Natural killer cell (primary cell): ENCODE results near the gene RPRD1B. TPM values are rescaled to one million over a fixed set of nuclear protein-coding genes. Genes with fewer than 3 reads are reported as not detected.

Experiments
- ATAC-seq, 3 donors: fragments of 150-1000 bp in 2 of 3; fragments of 200-7000 bp in 1 of 3; cut with Tn5 transposase; 1 replicate in 1 of 3; 2 replicates in 2 of 3; pipeline ENCODE4 v1.10.0; 2021; ENCODE audit warnings: mild to moderate bottlenecking in 2 of 3, moderate library complexity in 2 of 3
- DNase-seq, 2 donors: peaks; one replicate each; pipeline versions ENCODE4 v3.0.0 to v3.0.0-alpha.2; 2013 to 2021; ENCODE audit warnings: mixed read lengths in 1 of 2
- H3K27ac ChIP-seq: one replicate; pipeline ENCODE4 v1.5.1; 2013; ENCODE audit warnings: mild to moderate bottlenecking, low read length
- H3K27me3 ChIP-seq: one replicate; pipeline ENCODE4 v1.6.1; 2013; ENCODE audit warnings: low read length; ENCODE audit not compliant: control insufficient read depth, insufficient read depth
- H3K36me3 ChIP-seq: one replicate; pipeline ENCODE4 v1.6.1; 2013; ENCODE audit warnings: low read length; ENCODE audit not compliant: control insufficient read depth, insufficient read depth
- H3K4me1 ChIP-seq: one replicate; pipeline ENCODE4 v1.6.1; 2013; ENCODE audit warnings: low read length; ENCODE audit not compliant: control insufficient read depth, insufficient read depth
- H3K4me3 ChIP-seq: one replicate; pipeline ENCODE4 v1.5.1; 2013; ENCODE audit warnings: low read length
- H3K9me3 ChIP-seq: one replicate; pipeline ENCODE4 v1.6.1; 2013; ENCODE audit warnings: low read length; ENCODE audit not compliant: control insufficient read depth, insufficient read depth
- H3K27ac Mint-ChIP-seq, 2 donors: one replicate each; pipeline ENCODE4 v1.8.0; 2022; ENCODE audit warnings: mild to moderate bottlenecking in 2 of 2, mixed read lengths in 2 of 2, moderate library complexity in 1 of 2
- H3K27me3 Mint-ChIP-seq, 2 donors: one replicate each; pipeline ENCODE4 v1.8.0; 2022; ENCODE audit warnings: low read depth in 2 of 2, mixed read lengths in 2 of 2
- H3K36me3 Mint-ChIP-seq: one replicate; pipeline ENCODE4 v1.8.0; 2022; ENCODE audit warnings: mixed read lengths
- H3K4me1 Mint-ChIP-seq, 2 donors: one replicate each; pipeline ENCODE4 v1.8.0; 2022; ENCODE audit warnings: mixed read lengths in 2 of 2
- H3K4me3 Mint-ChIP-seq: one replicate; pipeline ENCODE4 v1.8.0; 2022; ENCODE audit warnings: mild to moderate bottlenecking, moderate library complexity, mixed read lengths
- H3K9me3 Mint-ChIP-seq, 2 donors: one replicate each; pipeline ENCODE4 v1.8.0; 2022; ENCODE audit warnings: mixed read lengths in 2 of 2
- WGBS: methylation state at CpG from one replicate; pipeline ENCODE4 v1.1.7; 2013; ENCODE audit warnings: missing lambda C conversion rate; ENCODE audit not compliant: insufficient coverage; 5-methylcytosine and 5-hydroxymethylcytosine counted together
- intact Hi-C: fragments of 100-400 bp; cut with micrococcal nuclease; formaldehyde crosslinking; loops from one replicate; pipeline ENCODE4 v1.14.2; 2022
- total RNA-seq, 4 donors: library from RNA; stranded (reverse); fragments of 120-200 nt in 1 of 4; gene quantifications; one replicate each; pipeline versions ENCODE4 v1.2.3 to v1.2.4, GENCODE V29; 2013 to 2022
- TF ChIP-seq, protein P1 (sequence below): fragments of 200-600 bp; IDR thresholded peaks from one replicate; pipeline ENCODE4 v1.8.0; 2022; ENCODE audit warnings: antibody characterized with exemption

Gene RPRD1B
- total RNA-seq, 3 donors from 2014 or later (not counting 1 experiment from before 2014, with no cell fraction given), result 75.8 to 87.3 (median 77.6) TPM

DNA sequence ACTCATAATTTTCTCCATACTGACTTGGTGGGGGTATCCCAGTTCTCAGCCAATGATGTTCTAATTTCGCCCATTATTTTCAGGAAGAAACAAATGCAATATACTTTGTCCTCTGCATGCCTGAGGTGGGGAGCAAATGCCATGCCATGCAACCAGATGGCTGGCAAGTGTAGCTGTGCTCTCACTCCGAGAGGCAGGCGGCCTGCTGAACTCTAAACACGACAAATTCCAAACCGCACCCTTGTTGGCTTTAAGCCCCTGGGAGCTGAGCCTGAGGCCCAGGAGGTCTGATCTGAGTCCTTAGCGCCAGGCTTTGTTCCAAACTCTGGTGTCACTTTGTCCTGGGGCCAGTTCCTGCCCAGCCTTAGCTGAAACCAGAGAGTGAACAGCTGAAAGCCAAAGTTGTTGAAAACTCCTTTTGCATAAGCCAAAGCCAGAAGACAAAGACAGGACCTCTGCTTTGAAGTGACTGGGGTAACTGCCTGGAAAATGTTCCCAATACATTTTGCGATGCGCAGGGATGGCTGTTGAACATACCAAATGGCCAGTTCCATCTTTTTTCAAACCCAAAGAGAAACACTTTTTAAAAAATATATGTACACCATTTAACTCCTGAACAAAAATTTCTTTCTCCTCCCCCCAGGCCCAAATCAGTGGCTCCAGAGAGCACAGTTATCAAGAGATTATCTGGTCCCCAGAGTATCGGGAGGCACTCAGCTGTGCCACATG is 46.5 kb upstream of the RPRD1B start:
- TF ChIP-seq, protein P1, sequence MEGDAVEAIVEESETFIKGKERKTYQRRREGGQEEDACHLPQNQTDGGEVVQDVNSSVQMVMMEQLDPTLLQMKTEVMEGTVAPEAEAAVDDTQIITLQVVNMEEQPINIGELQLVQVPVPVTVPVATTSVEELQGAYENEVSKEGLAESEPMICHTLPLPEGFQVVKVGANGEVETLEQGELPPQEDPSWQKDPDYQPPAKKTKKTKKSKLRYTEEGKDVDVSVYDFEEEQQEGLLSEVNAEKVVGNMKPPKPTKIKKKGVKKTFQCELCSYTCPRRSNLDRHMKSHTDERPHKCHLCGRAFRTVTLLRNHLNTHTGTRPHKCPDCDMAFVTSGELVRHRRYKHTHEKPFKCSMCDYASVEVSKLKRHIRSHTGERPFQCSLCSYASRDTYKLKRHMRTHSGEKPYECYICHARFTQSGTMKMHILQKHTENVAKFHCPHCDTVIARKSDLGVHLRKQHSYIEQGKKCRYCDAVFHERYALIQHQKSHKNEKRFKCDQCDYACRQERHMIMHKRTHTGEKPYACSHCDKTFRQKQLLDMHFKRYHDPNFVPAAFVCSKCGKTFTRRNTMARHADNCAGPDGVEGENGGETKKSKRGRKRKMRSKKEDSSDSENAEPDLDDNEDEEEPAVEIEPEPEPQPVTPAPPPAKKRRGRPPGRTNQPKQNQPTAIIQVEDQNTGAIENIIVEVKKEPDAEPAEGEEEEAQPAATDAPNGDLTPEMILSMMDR, result no peak
- Mint-ChIP-seq H3K4me1 (peaks cover 26 to 31% of the 10 kb centered on the region in 2 donors), H3K36me3 (peaks cover under 1% of the 10 kb centered on the region), H3K4me3 (no peak overlapping the region), H3K9me3 (no peaks in the 10 kb centered on the region), H3K27me3 (no peaks in the 10 kb centered on the region), H3K27ac (peak overlapping the region in 1 of 2 donors; percentile 92)
- Histone ChIP-seq H3K9me3 (no peaks in the 10 kb centered on the region), H3K4me1 (peaks cover 23% of the 10 kb centered on the region), H3K4me3 (no peak overlapping the region), H3K36me3 (peaks cover 13% of the 10 kb centered on the region), H3K27ac (no peak overlapping the region), H3K27me3 (no peaks in the 10 kb centered on the region)
- DNase-seq (no peak), ATAC-seq (no peak)
- 98% methylated on average over 9 of the region's 9 CpGs for WGBS
- intact Hi-C loops, result no loop called here

DNA sequence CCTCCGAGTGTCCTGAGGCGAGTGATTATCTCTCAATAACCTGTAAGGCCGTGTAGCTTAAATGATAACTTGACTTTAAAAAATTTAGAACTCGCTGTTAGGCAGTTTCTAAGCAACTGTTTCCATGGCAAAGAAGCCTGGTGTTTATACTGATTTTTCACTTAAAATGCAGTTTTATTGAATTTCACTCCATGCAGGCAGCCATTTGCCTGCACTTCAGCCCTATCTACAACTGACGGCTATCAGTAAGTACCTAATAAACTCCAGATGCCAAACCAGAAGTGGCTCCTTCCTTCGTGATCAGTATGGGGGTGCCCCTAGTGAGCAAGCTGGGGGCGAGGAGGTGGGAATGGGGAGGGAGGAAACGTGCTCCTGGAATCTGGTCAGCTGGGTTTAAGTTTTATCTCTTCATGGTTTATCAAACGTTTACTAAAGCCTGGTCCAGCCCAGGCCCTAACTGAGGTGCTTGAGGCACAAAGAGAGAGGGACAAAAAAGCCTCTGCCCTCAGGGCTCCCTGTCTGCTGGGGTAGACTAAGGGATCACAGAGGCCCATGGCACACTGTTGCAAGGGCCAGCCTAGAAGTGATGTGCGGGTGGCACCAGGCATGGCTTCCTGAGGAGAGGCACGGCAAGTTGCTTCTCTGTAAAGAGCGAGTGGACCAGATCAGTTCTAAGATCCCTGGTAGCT is 45.8 kb upstream of the RPRD1B start:
- Mint-ChIP-seq H3K36me3 (no peaks in the 10 kb centered on the region), H3K4me1 (peaks cover 26 to 31% of the 10 kb centered on the region in 2 donors), H3K27ac (peak overlapping the region in 1 of 2 donors; percentile 92), H3K4me3 (no peak overlapping the region), H3K9me3 (no peaks in the 10 kb centered on the region), H3K27me3 (no peaks in the 10 kb centered on the region)
- WGBS, result 96% methylated on average over 12 of the region's 12 CpGs
- peaks cover 30% of the 10 kb centered on the region for H3K4me1 ChIP-seq
- H3K9me3 ChIP-seq, result no peaks in the 10 kb centered on the region
- TF ChIP-seq, protein P1, result no peak
- no peaks in the 10 kb centered on the region for H3K27me3 ChIP-seq
- H3K4me3 ChIP-seq, result no peak overlapping the region
- ATAC-seq, result no peak
- intact Hi-C loops, result no loop called here
- peaks cover 11% of the 10 kb centered on the region for H3K36me3 ChIP-seq
- no peak overlapping the region for H3K27ac ChIP-seq
- no peak for DNase-seq

DNA sequence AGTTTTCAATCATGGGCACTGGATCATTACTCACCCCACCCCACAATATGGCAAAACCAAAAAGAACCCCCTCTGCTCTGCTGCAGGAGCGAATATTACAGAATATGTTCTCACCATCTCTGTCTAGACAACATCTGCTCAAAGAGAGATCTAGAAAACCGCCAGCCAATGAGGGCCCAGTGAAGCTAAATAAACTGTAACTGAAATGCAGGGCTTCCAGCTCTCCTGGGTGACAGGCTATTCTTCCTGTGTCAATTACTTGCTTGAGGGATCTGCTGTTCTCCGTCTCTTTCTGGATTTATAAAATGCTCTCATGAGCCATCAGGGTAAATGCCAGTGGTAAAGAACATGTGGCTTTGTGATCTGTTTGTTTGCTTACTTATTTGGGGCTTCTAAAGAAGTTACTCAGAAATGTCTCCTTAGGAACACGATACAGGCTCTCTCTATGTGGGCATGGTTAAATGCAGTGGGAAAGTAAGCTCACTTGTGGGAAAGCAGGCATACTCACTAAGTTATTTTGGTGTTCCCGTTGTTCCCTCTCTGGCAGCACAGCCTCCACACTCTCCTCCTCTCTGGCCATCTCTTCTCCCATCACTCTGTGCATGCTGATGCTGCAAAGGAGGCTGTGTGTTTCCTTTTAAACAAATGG is 45.1 kb upstream of the RPRD1B start:
- Mint-ChIP-seq H3K4me1 (peaks cover 26 to 31% of the 10 kb centered on the region in 2 donors), H3K4me3 (no peak overlapping the region), H3K27ac (peak overlapping the region; percentile 92 to 98), H3K9me3 (no peaks in the 10 kb centered on the region), H3K27me3 (no peaks in the 10 kb centered on the region), H3K36me3 (no peaks in the 10 kb centered on the region)
- Histone ChIP-seq H3K4me3 (no peak overlapping the region), H3K4me1 (peaks cover 32% of the 10 kb centered on the region), H3K27ac (no peak overlapping the region), H3K36me3 (peaks cover 9% of the 10 kb centered on the region), H3K27me3 (no peaks in the 10 kb centered on the region), H3K9me3 (no peaks in the 10 kb centered on the region)
- TF ChIP-seq, protein P1, result no peak
- whole genome bisulfite sequencing, result 91% methylated on average over 5 of the region's 5 CpGs
- intact Hi-C loops, result no loop called here
- ATAC-seq, result no peak
- DNase-seq, result no peak
